Suppressor macrophage treated with lipopolysaccharide for 4 hours (primary cell): ENCODE measurements around the gene PPP1R14B.

ENCODE experiments used
- DNase-seq: peaks from one replicate; pipeline ENCODE4 v3.0.0-alpha.2; 2020

PPP1R14B gene

GRCh38 chr11:64245401-64245796, 1.3 kb downstream of the PPP1R14B start:
- DNase-seq = no peak

- no peak for DNase-seq
Observed at GRCh38 chr11:64244966-64245365, 1.8 kb downstream of the PPP1R14B start.

GRCh38 chr11:64244107-64244506, 2.6 kb downstream of the PPP1R14B start:
- no peak for DNase-seq

GRCh38 chr11:64243236-64243854, 3.4 kb downstream of the PPP1R14B start:
- no peak for DNase-seq

- DNase-seq = no peak
Observed at GRCh38 chr11:64241491-64242374, 5.0 kb downstream of the PPP1R14B start.

GRCh38 chr11:64241241-64241490, 5.6 kb downstream of the PPP1R14B start:
- DNase-seq = peak; percentile 100

- DNase-seq = peak; percentile 99
Observed at GRCh38 chr11:64240435-64241240, 6.1 kb downstream of the PPP1R14B start, which contains the start of gene FKBP2. Gene FKBP2 (plus strand): TSS chr11:64241095. CDS start chr11:64242388, 1,293 bp downstream.

- peak; percentile 96 for DNase-seq
Observed at GRCh38 chr11:64239662-64240434, 6.9 kb downstream of the PPP1R14B start.

- DNase-seq = peak; percentile 57
Observed at GRCh38 chr11:64238999-64239398, 7.7 kb downstream of the PPP1R14B start.

- DNase-seq = no peak
Observed at GRCh38 chr11:64238076-64238475, 8.7 kb downstream of the PPP1R14B start.

- no peak for DNase-seq
Observed at GRCh38 chr11:64237484-64237951, 9.2 kb downstream of the PPP1R14B start.

- DNase-seq = no peak
Observed at GRCh38 chr11:64235437-64236161, 11.1 kb downstream of the PPP1R14B start.

- peak; percentile 43 for DNase-seq
Observed at GRCh38 chr11:64234647-64235379, 11.9 kb downstream of the PPP1R14B start.

- DNase-seq = peak; percentile 46
Observed at GRCh38 chr11:64233913-64234586, 12.7 kb downstream of the PPP1R14B start, which contains the start of gene VEGFB. Gene VEGFB (plus strand): TSS chr11:64234584. CDS start chr11:64234834, 250 bp downstream.

GRCh38 chr11:64232967-64233315, 13.8 kb downstream of the PPP1R14B start:
- DNase-seq = no peak

GRCh38 chr11:64232182-64232966, 14.4 kb downstream of the PPP1R14B start:
- no peak for DNase-seq

- no peak for DNase-seq
Observed at GRCh38 chr11:64231546-64231945, 15.2 kb downstream of the PPP1R14B start.

- DNase-seq = no peak
Observed at GRCh38 chr11:64230985-64231365, 15.8 kb downstream of the PPP1R14B start.

- peak; percentile 80 for DNase-seq
Observed at GRCh38 chr11:64230171-64230984, 16.4 kb downstream of the PPP1R14B start, which contains the start of gene DNAJC4. Gene DNAJC4 (plus strand): TSS chr11:64230548. CDS start chr11:64230855, 307 bp downstream.
